OCI-LY7 (cell line): Measurements from ENCODE around the gene WWOX. TPM values are rescaled to one million over a fixed set of nuclear protein-coding genes. Genes with fewer than 3 reads are reported as not detected.

ENCODE experiments used
- BruUV-seq: library from RNA; stranded (reverse); fragments of 400-500 nt; replicated peaks from 2 replicates; lab custom pipeline; 2021; lab: Mats Ljungman, UMichigan
- CTCF ChIA-PET: fragments of 300-600 bp; sonication (Branson Sonifier 250); formaldehyde crosslinking; loops from one replicate; lab custom pipeline; 2022; ENCODE audit warnings: antibody characterized with exemption; ENCODE audit not compliant: unreplicated experiment; lab: Charles Lee
- POLR2A ChIA-PET: fragments of 300-600 bp; sonication (Branson Sonifier 250); formaldehyde crosslinking; loops from one replicate; lab custom pipeline; 2022; ENCODE audit warnings: antibody characterized with exemption; lab: Charles Lee
- DNase-seq: peaks from one replicate; pipeline ENCODE4 v3.0.0-alpha.2; 2015; ENCODE audit warnings: low spot score
- H2AFZ ChIP-seq: fragments of 200-600 bp; sonication (generic), shearing (Covaris generic); 2 replicates; pipeline ENCODE4 v1.6.1; 2014; ENCODE audit warnings: mild to moderate bottlenecking, antibody characterized with exemption, low read length, moderate library complexity
- H3K27ac ChIP-seq: fragments of 200-600 bp; sonication (generic); 2 replicates; pipeline ENCODE4 v1.5.1; 2014; ENCODE audit warnings: mixed run types, low read depth, mild to moderate bottlenecking, moderate library complexity, low read length, inconsistent platforms; ENCODE audit not compliant: poor library complexity, severe bottlenecking
- H3K36me3 ChIP-seq: fragments of 200-600 bp; sonication (generic); 2 replicates; pipeline ENCODE4 v1.6.1; 2014; ENCODE audit warnings: mild to moderate bottlenecking, antibody characterized with exemption, low read length, moderate library complexity, mixed read lengths; ENCODE audit not compliant: insufficient read depth
- H3K4me1 ChIP-seq: fragments of 200-600 bp; sonication (generic); 2 replicates; pipeline ENCODE4 v1.5.1; 2014; ENCODE audit warnings: mild to moderate bottlenecking, low read length; ENCODE audit not compliant: insufficient read depth, poor library complexity, severe bottlenecking
- H3K4me2 ChIP-seq: fragments of 200-600 bp; sonication (generic); 2 replicates; pipeline ENCODE4 v1.6.1; 2014; ENCODE audit warnings: mild to moderate bottlenecking, low read length
- H3K4me3 ChIP-seq: fragments of 200-600 bp; sonication (generic); 2 replicates; pipeline ENCODE4 v1.5.1; 2014; ENCODE audit warnings: mild to moderate bottlenecking, low read depth, low read length; ENCODE audit not compliant: poor library complexity, severe bottlenecking
- H3K79me2 ChIP-seq: fragments of 200-600 bp; sonication (generic); 2 replicates; pipeline ENCODE4 v1.6.1; 2016; ENCODE audit warnings: low read depth, mild to moderate bottlenecking, low read length, moderate library complexity, mixed read lengths; ENCODE audit not compliant: insufficient read depth
- H3K9me2 ChIP-seq: fragments of 200-600 bp; sonication (generic); 2 replicates; pipeline ENCODE4 v1.6.1; 2016; ENCODE audit warnings: mild to moderate bottlenecking, low read length, mixed read lengths; ENCODE audit not compliant: insufficient read depth
- H3K9me3 ChIP-seq: fragments of 200-600 bp; sonication (generic); 2 replicates; pipeline ENCODE4 v1.6.1; 2014; ENCODE audit warnings: mild to moderate bottlenecking, mixed run types, low read length, mixed read lengths
- H4K20me1 ChIP-seq: fragments of 200-600 bp; sonication (generic); 2 replicates; pipeline ENCODE4 v1.6.1; 2014; ENCODE audit warnings: mild to moderate bottlenecking, antibody characterized with exemption, low read length, moderate library complexity, mixed read lengths; ENCODE audit not compliant: insufficient read depth
- CTCF ChIP-seq: fragments of 200-600 bp; sonication (generic); conservative IDR thresholded peaks from 2 replicates; pipeline ENCODE4 v1.5.1; 2014; ENCODE audit warnings: mild to moderate bottlenecking, antibody characterized with exemption, low read length, moderate library complexity, mixed read lengths
- EZH2phosphoT487 ChIP-seq: fragments of 200-600 bp; sonication (generic); IDR thresholded peaks from 2 replicates; pipeline ENCODE4 v1.6.1; 2018; ENCODE audit warnings: low read depth, borderline replicate concordance, mild to moderate bottlenecking, mixed run types, antibody characterized with exemption, low read length, moderate library complexity, mixed read lengths
- intact Hi-C: fragments of 100-400 bp; cut with micrococcal nuclease; formaldehyde crosslinking; loops from one replicate; pipeline ENCODE4 v1.10.0; 2022; ENCODE audit not compliant: unreplicated experiment
- total RNA-seq, 2 experiments: library from RNA; depleted of rRNA in 1 of 2; stranded (reverse); fragments of >200 nt in 1 of 2; shearing (Covaris generic) in 1 of 2; gene quantifications; 2 replicates each; pipeline ENCODE4 v1.2.3, GENCODE V29; 2014 to 2022

The WWOX gene
- total RNA-seq, 2 experiments from 2014 or later: 40.2 to 47.6 TPM

GRCh38 chr16:78179666-78180065 lies 80.2 kb downstream of the WWOX start:
- Histone ChIP-seq H3K4me2 (no peak overlapping the region), H3K36me3 (no peaks in the 10 kb centered on the region), H2AFZ (no peak overlapping the region), H3K4me1 (no peaks in the 10 kb centered on the region), H3K9me3 (no peaks in the 10 kb centered on the region), H3K4me3 (no peak overlapping the region), H3K9me2 (no peaks in the 10 kb centered on the region), H3K79me2 (no peaks in the 10 kb centered on the region), H4K20me1 (no peaks in the 10 kb centered on the region), H3K27ac (no peak overlapping the region)
- DNase-seq: no peak
- POLR2A ChIA-PET: interaction anchor here (0.6 to 1.9 kb wide), 4 partner anchors 9 to 179 kb away, joined by 3 to 7 read pairs (median 4); no protein-coding TSS in a partner anchor
- TF ChIP-seq EZH2phosphoT487 (no peak), CTCF (no peak)
- CTCF ChIA-PET: interaction anchor here (0.6 kb wide), 1 partner anchor 667 kb away, joined by 3 read pairs; no protein-coding TSS in a partner anchor
- intact Hi-C loops: no loop called here
- no TSS peak for BruUV-seq

- H3K9me2 ChIP-seq: no peaks in the 10 kb centered on the region
- H3K79me2 ChIP-seq: no peaks in the 10 kb centered on the region
- no peaks in the 10 kb centered on the region for H3K9me3 ChIP-seq
- intact Hi-C loops: no loop called here
- H3K36me3 ChIP-seq: no peaks in the 10 kb centered on the region
- H3K4me3 ChIP-seq: no peak overlapping the region
- CTCF ChIA-PET: no interaction called here
- TF ChIP-seq EZH2phosphoT487: no peak
- no peak for TF ChIP-seq CTCF
- no peaks in the 10 kb centered on the region for H3K4me1 ChIP-seq
- H3K27ac ChIP-seq: no peak overlapping the region
- no peak overlapping the region for H2AFZ ChIP-seq
- no peaks in the 10 kb centered on the region for H4K20me1 ChIP-seq
- no peak for DNase-seq
- POLR2A ChIA-PET: interaction anchor here (0.9 to 1.9 kb wide), 2 partner anchors 15 to 17 kb away, joined by 4 to 7 read pairs; no protein-coding TSS in a partner anchor
- no TSS peak for BruUV-seq
- no peak overlapping the region for H3K4me2 ChIP-seq
Measured at GRCh38 chr16:78180349-78180748, 80.9 kb downstream of the WWOX start.

- ChIA-PET CTCF (no interaction called here), POLR2A (no interaction called here)
- H3K27ac ChIP-seq: no peak overlapping the region
- H3K4me3 ChIP-seq: no peak overlapping the region
- no peak for DNase-seq
- H3K9me2 ChIP-seq: no peaks in the 10 kb centered on the region
- H3K79me2 ChIP-seq: no peaks in the 10 kb centered on the region
- H2AFZ ChIP-seq: no peak overlapping the region
- no peaks in the 10 kb centered on the region for H4K20me1 ChIP-seq
- peaks cover 2% of the 10 kb centered on the region for H3K4me1 ChIP-seq
- intact Hi-C loops: no loop called here
- H3K36me3 ChIP-seq: no peaks in the 10 kb centered on the region
- BruUV-seq: no TSS peak
- no peaks in the 10 kb centered on the region for H3K9me3 ChIP-seq
- TF ChIP-seq CTCF: no peak
- no peak for TF ChIP-seq EZH2phosphoT487
- no peak overlapping the region for H3K4me2 ChIP-seq
Measured at GRCh38 chr16:78183437-78184237, 84.2 kb downstream of the WWOX start.
